GM19467 (cell line): ENCODE results near the gene NUMBL.
"Not testable (repeated sequence)": the region's sequence is repeated elsewhere in the genome, so short reads cannot be mapped to it uniquely, and the experiment has no call there.

Source experiments
- ATAC-seq: cut with Tn5 transposase; IDR thresholded peaks from one replicate; pipeline ENCODE4 v1.9.1; 2021; ENCODE audit warnings: mild to moderate bottlenecking, moderate library complexity; ENCODE audit not compliant: unreplicated experiment

Gene NUMBL

GRCh38 chr19:40633207-40633606 is 57.2 kb downstream of the NUMBL start:
- no peak for ATAC-seq

GRCh38 chr19:40632311-40633036 is 58.0 kb downstream of the NUMBL start:
- no peak for ATAC-seq

GRCh38 chr19:40630571-40631160 is 59.8 kb downstream of the NUMBL start:
- no peak for ATAC-seq

- ATAC-seq, result no peak
Observed at GRCh38 chr19:40629346-40629745, 61.1 kb downstream of the NUMBL start.

- ATAC-seq, result no peak
Observed at GRCh38 chr19:40627486-40628279, 62.8 kb downstream of the NUMBL start.

GRCh38 chr19:40626918-40627317 is 63.5 kb downstream of the NUMBL start:
- ATAC-seq, result no peak

- no peak for ATAC-seq
Observed at GRCh38 chr19:40625406-40626120, 64.9 kb downstream of the NUMBL start.

GRCh38 chr19:40624369-40625153 is 65.9 kb downstream of the NUMBL start:
- not testable (repeated sequence) for ATAC-seq

GRCh38 chr19:40623403-40624251 is 66.8 kb downstream of the NUMBL start:
- no peak for ATAC-seq

- ATAC-seq, result no peak
Observed at GRCh38 chr19:40622773-40623075, 67.7 kb downstream of the NUMBL start.

GRCh38 chr19:40621966-40622772 is 68.3 kb downstream of the NUMBL start:
- no peak for ATAC-seq

GRCh38 chr19:40621283-40621682 is 69.2 kb downstream of the NUMBL start:
- ATAC-seq, result no peak

- ATAC-seq, result no peak
Observed at GRCh38 chr19:40620161-40620485, 70.3 kb downstream of the NUMBL start.

- no peak for ATAC-seq
Observed at GRCh38 chr19:40619333-40620160, 70.9 kb downstream of the NUMBL start.

- no peak for ATAC-seq
Observed at GRCh38 chr19:40617961-40618360, 72.5 kb downstream of the NUMBL start.

- no peak for ATAC-seq
Observed at GRCh38 chr19:40616941-40617340, 73.5 kb downstream of the NUMBL start.

- ATAC-seq, result no peak
Observed at GRCh38 chr19:40616178-40616577, 74.3 kb downstream of the NUMBL start.
